A549 (cell line): ENCODE measurements around the gene DCAF10. TPM values are rescaled to one million over a fixed set of nuclear protein-coding genes. Genes with fewer than 3 reads are reported as not detected.

ENCODE experiments used
- ATAC-seq, 2 experiments: fragments of 200-7000 bp in 1 of 2; fragments of >200 bp in 1 of 2; cut with Nextera tagmentation in 1 of 2; cut with Tn5 transposase in 1 of 2; 3 replicates each; pipeline versions ENCODE4 v1.8.0 to v1.9.1; 2018 to 2020; ENCODE audit warnings: mild to moderate bottlenecking in 1 of 2, moderate library complexity in 1 of 2
- CTCF ChIA-PET: fragments of 300-600 bp; sonication (Branson Sonifier 250); formaldehyde crosslinking; extraction: SDS; loops from one replicate; lab custom pipeline; 2021; ENCODE audit warnings: antibody characterized with exemption, inconsistent platforms; lab: Yijun Ruan, JAX
- POLR2A ChIA-PET: fragments of 350-600 bp; formaldehyde crosslinking; extraction: SDS; loops from one replicate; lab custom pipeline; 2021; ENCODE audit warnings: antibody characterized with exemption, inconsistent platforms; lab: Yijun Ruan, JAX
- DNase-seq, 2 experiments: peaks; one replicate each; pipeline versions ENCODE4 v3.0.0 to v3.0.0-alpha.2; 2011 to 2016; ENCODE audit warnings: low read depth in 1 of 2, low spot score in 1 of 2
- FAIRE-seq: peaks from 2 replicates; lab custom pipeline; 2011; peaks lifted over from hg19 to GRCh38; lab: Jason Lieb, UNC
- H3K27ac ChIP-seq, 2 experiments: fragments of >200 bp; sonication (Bioruptor Twin); formaldehyde crosslinking; 3 replicates each; pipeline ENCODE4 v1.5.1; 2016 to 2017
- H3K4me1 ChIP-seq: fragments of >200 bp; sonication (Bioruptor Twin); formaldehyde crosslinking; 3 replicates; pipeline ENCODE4 v1.6.1; 2016
- H3K4me2 ChIP-seq: fragments of >200 bp; sonication (Bioruptor Twin); formaldehyde crosslinking; 3 replicates; pipeline ENCODE4 v1.6.1; 2016
- H3K4me3 ChIP-seq: fragments of >200 bp; sonication (Bioruptor Twin); formaldehyde crosslinking; 3 replicates; pipeline ENCODE4 v1.5.1; 2016
- H3K9me3 ChIP-seq: fragments of >200 bp; sonication (Bioruptor Twin); formaldehyde crosslinking; 3 replicates; pipeline ENCODE4 v1.6.1; 2016
- BHLHE40 ChIP-seq: IDR thresholded peaks from 2 replicates; pipeline ENCODE4 v1.6.1; 2012; ENCODE audit warnings: low read depth, low read length, inconsistent platforms
- CHD4 ChIP-seq: fragments of 200-600 bp; sonication (generic); IDR thresholded peaks from 2 replicates; pipeline ENCODE4 v1.6.1; 2016; ENCODE audit warnings: antibody characterized with exemption, mild to moderate bottlenecking, borderline replicate concordance
- CTCF ChIP-seq: fragments of >200 bp; sonication (Bioruptor Twin); formaldehyde crosslinking; IDR thresholded peaks from 3 replicates; pipeline ENCODE4 v1.5.1; 2016
- E2F6 ChIP-seq: IDR thresholded peaks from 2 replicates; pipeline ENCODE4 v1.6.1; 2012; ENCODE audit warnings: low read depth, borderline replicate concordance
- ELK1 ChIP-seq: fragments of 150-350 bp; IDR thresholded peaks from 2 replicates; pipeline ENCODE4 v1.6.1; 2014; ENCODE audit warnings: low read depth, mild to moderate bottlenecking, low read length
- FOSL2 ChIP-seq, 2 experiments: fragments of 450-650 bp in 1 of 2; fragments of >200 bp in 1 of 2; sonication (Bioruptor Twin) in 1 of 2; formaldehyde crosslinking; IDR thresholded peaks; 2 replicates each; pipeline versions ENCODE4 v1.5.0 to v1.6.1; 2016 to 2020; ENCODE audit warnings: mild to moderate bottlenecking in 1 of 2, moderate library complexity in 1 of 2
- FOXS1 ChIP-seq: fragments of 250-450 bp; sonication (Bioruptor Pico); IDR thresholded peaks from 2 replicates; pipeline ENCODE4 v1.5.0; 2020; ENCODE audit warnings: mild to moderate bottlenecking, moderate library complexity
- GATA3 ChIP-seq: IDR thresholded peaks from 2 replicates; pipeline ENCODE4 v1.6.1; 2012; ENCODE audit warnings: borderline replicate concordance
- HDAC2 ChIP-seq: fragments of 200-600 bp; sonication (generic); IDR thresholded peaks from 2 replicates; pipeline ENCODE4 v1.6.1; 2016
- HEYL ChIP-seq: fragments of 250-450 bp; sonication (Bioruptor Pico); IDR thresholded peaks from 2 replicates; pipeline ENCODE4 v1.8.0; 2021; ENCODE audit warnings: mild to moderate bottlenecking, moderate library complexity
- HOXA7 ChIP-seq: fragments of 250-450 bp; sonication (Bioruptor Pico); IDR thresholded peaks from 2 replicates; pipeline ENCODE4 v1.5.0; 2020; ENCODE audit warnings: mild to moderate bottlenecking, moderate library complexity
- HOXB13 ChIP-seq: fragments of 250-450 bp; sonication (Bioruptor Pico); IDR thresholded peaks from 2 replicates; pipeline ENCODE4 v1.5.0; 2020; ENCODE audit warnings: low read depth, mild to moderate bottlenecking, moderate library complexity
- JUN ChIP-seq, 2 experiments: fragments of >200 bp; sonication (Bioruptor Twin); formaldehyde crosslinking; IDR thresholded peaks; 2 replicates in 1 of 2; 3 replicates in 1 of 2; pipeline ENCODE4 v1.6.1; 2016 to 2017
- JUNB ChIP-seq: fragments of >200 bp; sonication (Bioruptor Twin); formaldehyde crosslinking; IDR thresholded peaks from 2 replicates; pipeline ENCODE4 v1.6.1; 2016
- KDM5A ChIP-seq: fragments of 200-600 bp; sonication (generic); IDR thresholded peaks from 2 replicates; pipeline ENCODE4 v1.6.1; 2016; ENCODE audit warnings: antibody characterized with exemption, mild to moderate bottlenecking
- MAFK ChIP-seq: fragments of 450-650 bp; IDR thresholded peaks from 2 replicates; pipeline ENCODE4 v1.6.1; 2014; ENCODE audit not compliant: partially characterized antibody
- MAX ChIP-seq: IDR thresholded peaks from 2 replicates; pipeline ENCODE4 v1.6.1; 2012
- MYC ChIP-seq: IDR thresholded peaks from 2 replicates; pipeline ENCODE4 v1.6.1; 2012; ENCODE audit warnings: mild to moderate bottlenecking, inconsistent platforms, low read length, improper control_type of control experiment, borderline replicate concordance
- NFE2L2 ChIP-seq: fragments of 150-350 bp; conservative IDR thresholded peaks from 2 replicates; pipeline ENCODE4 v1.6.1; 2014; ENCODE audit warnings: low read length
- NPAS2 ChIP-seq: fragments of 250-450 bp; sonication (Bioruptor Pico); IDR thresholded peaks from 2 replicates; pipeline ENCODE4 v1.8.0; 2022; ENCODE audit warnings: mild to moderate bottlenecking, moderate library complexity, borderline replicate concordance
- PHF8 ChIP-seq: fragments of 200-600 bp; sonication (generic); IDR thresholded peaks from 2 replicates; pipeline ENCODE4 v1.6.1; 2016; ENCODE audit warnings: low read depth, mild to moderate bottlenecking, antibody characterized with exemption, moderate library complexity, borderline replicate concordance
- POLR2A ChIP-seq: IDR thresholded peaks from 2 replicates; pipeline ENCODE4 v1.6.1; 2012; ENCODE audit warnings: mild to moderate bottlenecking, low read length
- RARB ChIP-seq: fragments of 250-450 bp; sonication (Bioruptor Pico); IDR thresholded peaks from 2 replicates; pipeline ENCODE4 v1.8.0; 2021; ENCODE audit warnings: mild to moderate bottlenecking, moderate library complexity
- RCOR1 ChIP-seq: fragments of 150-350 bp; IDR thresholded peaks from 2 replicates; pipeline ENCODE4 v1.6.1; 2014; ENCODE audit warnings: antibody characterized with exemption, low read length, low read depth
- REST ChIP-seq: fragments of 200-600 bp; sonication (generic); IDR thresholded peaks from 2 replicates; pipeline ENCODE4 v1.6.1; 2016; ENCODE audit warnings: antibody characterized with exemption, mild to moderate bottlenecking, moderate library complexity
- RFX5 ChIP-seq: fragments of 450-650 bp; IDR thresholded peaks from 2 replicates; pipeline ENCODE4 v1.7.1; 2014; ENCODE audit warnings: antibody characterized with exemption, mild to moderate bottlenecking, moderate library complexity
- RNF2 ChIP-seq: fragments of 200-600 bp; sonication (generic); IDR thresholded peaks from 2 replicates; pipeline ENCODE4 v1.6.1; 2016; ENCODE audit warnings: low read depth, mild to moderate bottlenecking, antibody characterized with exemption, moderate library complexity, borderline replicate concordance
- SMC3 ChIP-seq: fragments of >200 bp; sonication (Bioruptor Twin); formaldehyde crosslinking; IDR thresholded peaks from 3 replicates; pipeline ENCODE4 v1.6.1; 2018; ENCODE audit warnings: inconsistent platforms
- SREBF2 ChIP-seq: fragments of 450-650 bp; IDR thresholded peaks from 2 replicates; pipeline ENCODE4 v1.6.1; 2014; ENCODE audit warnings: mild to moderate bottlenecking, moderate library complexity
- TP53 ChIP-seq: fragments of 250-450 bp; sonication (Bioruptor Pico); IDR thresholded peaks from 2 replicates; pipeline ENCODE4 v1.5.0; 2021; ENCODE audit warnings: mild to moderate bottlenecking, moderate library complexity
- USF2 ChIP-seq: fragments of 450-650 bp; IDR thresholded peaks from 2 replicates; pipeline ENCODE4 v1.6.1; 2014; ENCODE audit warnings: antibody characterized with exemption
- ZC3H11A ChIP-seq: fragments of 450-650 bp; IDR thresholded peaks from 2 replicates; pipeline ENCODE4 v1.6.1; 2014; ENCODE audit warnings: antibody characterized with exemption, mild to moderate bottlenecking
- WGBS: methylation state at CpG from one replicate; pipeline ENCODE4 v1.1.6; 2017; ENCODE audit errors: missing lambda C conversion rate; 5-methylcytosine and 5-hydroxymethylcytosine counted together
- polyA plus RNA-seq, 4 experiments: library from polyadenylated mRNA; depleted of rRNA in 3 of 4; stranded (reverse); fragments of >200 nt; fragmentation: RNase III in 1 of 4; extraction: RNeasy Plus Mini Kit Qiagen cat#74134 plus additional on column Dnase treatment in 1 of 4; gene quantifications; 2 replicates in 3 of 4; 3 replicates in 1 of 4; pipeline ENCODE4 v1.2.3, GENCODE V29; 2011 to 2017

The DCAF10 gene
- polyA plus RNA-seq, 2 of the 4 experiments (the other 2 are of a cell fraction) = 11.5 to 25.8 TPM

- peak within 1 kb of the TSS; percentile 74 for H3K4me3 ChIP-seq
- DNase-seq (peak; percentile 93 to 94), FAIRE-seq (no peak), ATAC-seq (peak; percentile 98)
- WGBS = 2% methylated on average over 32 of the region's 73 CpGs
- ChIA-PET POLR2A (interaction anchor here (0.5 to 2.7 kb wide), 21 partner anchors 11 to 937 kb away, joined by 3 to 40 read pairs (median 4); partner anchors contain the start of genes DCAF10, FRMPD1 and TOMM5), CTCF (interaction anchor here (0.6 to 1.3 kb wide), 7 partner anchors 9 to 27 kb away, joined by 3 to 9 read pairs (median 3); partner anchors contain the start of gene DCAF10)
- peak within 1 kb of the TSS; percentile 78 for H3K4me2 ChIP-seq
- peak within 1 kb of the TSS; percentile 79 to 90 for H3K27ac ChIP-seq
- no peaks in the 10 kb centered on the region for H3K9me3 ChIP-seq
- peaks cover 19% of the 10 kb centered on the region for H3K4me1 ChIP-seq
- TF ChIP-seq HOXA7 (CRISPR knock-in tag) (peak; percentile 41; the same call in 1 of the 2 replicates), BHLHE40 (no peak), NPAS2 (CRISPR knock-in tag) (no peak), SMC3 (peak; percentile 19; the same call in 2 of the 3 replicates), SREBF2 (no peak), RCOR1 (no peak), PHF8 (peak; percentile 65), POLR2A (peak; percentile 92), FOSL2 (IDR thresholded peaks at IDR 0.05) (no peak), FOSL2 (CRISPR knock-in tag; IDR thresholded peaks at IDR 0.05) (no peak), NFE2L2 (no peak), ZC3H11A (no peak), USF2 (peak; percentile 3; the same call in 1 of the 2 replicates), TP53 (CRISPR knock-in tag) (no peak), JUN (IDR thresholded peaks at IDR 0.05) (peak; percentile 53 to 93; a peak in 4 of 5 replicates), HOXB13 (CRISPR knock-in tag) (no peak), RFX5 (no peak), MAFK (no peak), CHD4 (no peak; the same call in 1 of the 2 replicates), CTCF (no peak), RARB (no peak), HEYL (CRISPR knock-in tag) (no peak), KDM5A (peak; percentile 95), REST (peak; percentile 90), FOXS1 (no peak), HDAC2 (no peak; the same call in 1 of the 2 replicates), JUNB (no peak), GATA3 (peak; percentile 33; the same call in 1 of the 2 replicates), E2F6 (0 out of 2 replicates have a peak, but pooled peaks have one; percentile 47), MAX (peak; percentile 84), ELK1 (no peak), MYC (0 out of 2 replicates have a peak, but pooled peaks have one; percentile 75), RNF2 (no peak)
Observed at GRCh38 chr9:37784616-37785483, 15.7 kb upstream of the DCAF10 start, which contains the start of gene EXOSC3. Gene EXOSC3, minus strand, starts transcription at chr9:37785064. Its CDS starts 20 bp downstream, at chr9:37785044.
